MM.1S (cell line): Measurements from ENCODE around the gene KLRF2.

ENCODE experiments used
- DNase-seq: peaks from one replicate; pipeline ENCODE4 v3.0.0-alpha.2; 2015
- H2AFZ ChIP-seq: fragments of 300-600 bp; sonication (generic); 2 replicates; pipeline ENCODE4 v1.6.0; 2016; ENCODE audit warnings: antibody characterized with exemption, low read length
- H3F3A ChIP-seq: fragments of 300-600 bp; sonication (generic); 2 replicates; pipeline ENCODE4 v1.6.1; 2016; ENCODE audit warnings: mild to moderate bottlenecking, antibody characterized with exemption, low read length, moderate library complexity, mixed read lengths; ENCODE audit not compliant: insufficient read depth
- H3K27ac ChIP-seq: fragments of 300-600 bp; sonication (generic); 2 replicates; pipeline ENCODE4 v1.5.1; 2016; ENCODE audit warnings: mild to moderate bottlenecking, low read length
- H3K27me3 ChIP-seq: fragments of 300-600 bp; sonication (generic); replicated peaks from 2 replicates; pipeline ENCODE4 v1.6.0; 2016; ENCODE audit warnings: low read length; ENCODE audit not compliant: insufficient read depth
- H3K36me3 ChIP-seq: fragments of 300-600 bp; sonication (generic); replicated peaks from 2 replicates; pipeline ENCODE4 v1.6.1; 2016; ENCODE audit warnings: mild to moderate bottlenecking, low read length, mixed read lengths; ENCODE audit not compliant: insufficient read depth
- H3K4me1 ChIP-seq: fragments of 300-600 bp; sonication (generic); 2 replicates; pipeline ENCODE4 v1.6.1; 2016; ENCODE audit warnings: low read length, mixed read lengths
- H3K4me2 ChIP-seq: fragments of 300-600 bp; sonication (generic); 2 replicates; pipeline ENCODE4 v1.6.0; 2016; ENCODE audit warnings: low read depth, low read length
- H3K4me3 ChIP-seq: fragments of 300-600 bp; sonication (generic); 2 replicates; pipeline ENCODE4 v1.5.1; 2016; ENCODE audit warnings: low read length, mixed read lengths
- H3K79me2 ChIP-seq: fragments of 300-600 bp; sonication (generic); 2 replicates; pipeline ENCODE4 v1.6.1; 2016; ENCODE audit warnings: mixed run types, low read length, mixed read lengths
- H3K9ac ChIP-seq: fragments of 300-600 bp; sonication (generic); 2 replicates; pipeline ENCODE4 v1.6.1; 2016; ENCODE audit warnings: low read length, mixed read lengths
- H3K9me2 ChIP-seq: fragments of 300-600 bp; sonication (generic); replicated peaks from 2 replicates; pipeline ENCODE4 v1.6.1; 2016; ENCODE audit warnings: mild to moderate bottlenecking, low read length, mixed read lengths; ENCODE audit not compliant: insufficient read depth
- H3K9me3 ChIP-seq: fragments of 300-600 bp; sonication (generic); replicated peaks from 2 replicates; pipeline ENCODE4 v1.6.1; 2016; ENCODE audit warnings: mild to moderate bottlenecking, low read length, mixed read lengths; ENCODE audit not compliant: insufficient read depth
- H4K20me1 ChIP-seq: fragments of 300-600 bp; sonication (generic); 2 replicates; pipeline ENCODE4 v1.6.1; 2016; ENCODE audit warnings: mild to moderate bottlenecking, low read length, moderate library complexity, mixed read lengths; ENCODE audit not compliant: insufficient read depth
- CTCF ChIP-seq: fragments of 300-600 bp; sonication (generic); IDR thresholded peaks from 2 replicates; pipeline ENCODE4 v1.5.1; 2016; ENCODE audit warnings: antibody characterized with exemption, low read length, mixed read lengths
- EZH2 ChIP-seq: fragments of 300-600 bp; sonication (generic); optimal IDR thresholded peaks from 2 replicates; pipeline ENCODE3; 2017; ENCODE audit warnings: low read depth, mild to moderate bottlenecking, antibody characterized with exemption, low read length, mixed read lengths
- EZH2phosphoT487 ChIP-seq: fragments of 300-600 bp; sonication (generic); IDR thresholded peaks from 2 replicates; pipeline ENCODE4 v1.6.1; 2018; ENCODE audit warnings: antibody characterized with exemption, low read length

KLRF2 gene

GRCh38 chr12:9909724-9910123, 28.4 kb downstream of the KLRF2 start:
- Histone ChIP-seq H3K4me2 (no peak overlapping the region), H3K9me3 (no peaks in the 10 kb centered on the region), H3K9ac (no peak overlapping the region)

GRCh38 chr12:9910716-9911421, 29.6 kb downstream of the KLRF2 start:
- no peak overlapping the region for H2AFZ ChIP-seq
- H3K4me3 ChIP-seq: no peak overlapping the region
- TF ChIP-seq EZH2phosphoT487 (no peak), EZH2 (no peak), CTCF (no peak)
- H3K79me2 ChIP-seq: no peaks in the 10 kb centered on the region
- H3K27ac ChIP-seq: no peak overlapping the region
- H3K36me3 ChIP-seq: no peaks in the 10 kb centered on the region
- H3K4me2 ChIP-seq: no peak overlapping the region
- DNase-seq: no peak
- no peaks in the 10 kb centered on the region for H4K20me1 ChIP-seq
- H3K27me3 ChIP-seq: no peaks in the 10 kb centered on the region
- no peaks in the 10 kb centered on the region for H3K4me1 ChIP-seq
- H3K9ac ChIP-seq: no peak overlapping the region
- H3F3A ChIP-seq: no peaks in the 10 kb centered on the region
- H3K9me2 ChIP-seq: no peaks in the 10 kb centered on the region
- no peaks in the 10 kb centered on the region for H3K9me3 ChIP-seq

More at GRCh38 chr12:9909724-9910123, 28.4 kb downstream of the KLRF2 start:
- Histone ChIP-seq H3F3A (no peaks in the 10 kb centered on the region), H3K9me2 (no peaks in the 10 kb centered on the region), H3K27me3 (no peaks in the 10 kb centered on the region), H3K79me2 (no peaks in the 10 kb centered on the region), H3K27ac (no peak overlapping the region), H3K4me1 (no peaks in the 10 kb centered on the region), H2AFZ (no peak overlapping the region), H3K36me3 (no peaks in the 10 kb centered on the region), H4K20me1 (no peaks in the 10 kb centered on the region), H3K4me3 (no peak overlapping the region)
- no peak for TF ChIP-seq CTCF
- TF ChIP-seq EZH2phosphoT487: no peak
- TF ChIP-seq EZH2: no peak
- no peak for DNase-seq

GRCh38 chr12:9911708-9912107, 30.4 kb downstream of the KLRF2 start:
- Histone ChIP-seq H3K79me2 (no peaks in the 10 kb centered on the region), H3K4me2 (no peak overlapping the region), H3K27me3 (no peaks in the 10 kb centered on the region), H3F3A (no peaks in the 10 kb centered on the region), H3K4me1 (no peaks in the 10 kb centered on the region), H2AFZ (no peak overlapping the region), H3K27ac (no peak overlapping the region), H4K20me1 (no peaks in the 10 kb centered on the region), H3K9me3 (no peaks in the 10 kb centered on the region), H3K9me2 (no peaks in the 10 kb centered on the region), H3K4me3 (no peak overlapping the region), H3K36me3 (no peaks in the 10 kb centered on the region), H3K9ac (no peak overlapping the region)
- DNase-seq: no peak
- no peak for TF ChIP-seq EZH2phosphoT487
- TF ChIP-seq EZH2: no peak
- TF ChIP-seq CTCF: no peak
